HCT116 (cell line): ENCODE measurements around the gene PDE6B. TPM values are rescaled to one million over a fixed set of nuclear protein-coding genes. Genes with fewer than 3 reads are reported as not detected.

Source experiments
- ATAC-seq: fragments of 200-7000 bp; cut with Tn5 transposase; 2 replicates; pipeline ENCODE4 v1.9.1; 2020; ENCODE audit warnings: mild to moderate bottlenecking, moderate library complexity
- BruUV-seq: library from RNA; stranded (reverse); fragments of 400-500 nt; replicated peaks from 2 replicates; lab custom pipeline; 2021; lab: Mats Ljungman, UMichigan
- CTCF ChIA-PET: fragments of 300-600 bp; sonication (Branson Sonifier 250); formaldehyde crosslinking; loops from one replicate; lab custom pipeline; 2021; ENCODE audit warnings: antibody characterized with exemption; lab: Charles Lee
- POLR2A ChIA-PET: fragments of 300-600, 350-600 bp; sonication (Branson Sonifier 250); formaldehyde crosslinking; loops from one replicate; lab custom pipeline; 2021; ENCODE audit warnings: antibody characterized with exemption; lab: Charles Lee
- RAD21 ChIA-PET, 2 experiments: fragments of 300-600 bp; sonication (Branson Sonifier 250); formaldehyde crosslinking; loops; one replicate each; lab custom pipeline; 2023; ENCODE audit warnings: low total read pairs in 2 of 2; ENCODE audit not compliant: uncharacterized antibody in 2 of 2, unreplicated experiment in 2 of 2, low non-redundant PET in 1 of 2; lab: Charles Lee
- DNase-seq: peaks from one replicate; pipeline ENCODE4 v3.0.0-alpha.2; 2010; ENCODE audit warnings: low read depth, low spot score
- H2AFZ ChIP-seq: fragments of 200-600 bp; shearing (Covaris generic), sonication (generic); 2 replicates; pipeline ENCODE4 v1.6.1; 2017; ENCODE audit warnings: low read depth, mixed run types, mixed read lengths, antibody characterized with exemption, low read length; ENCODE audit not compliant: poor library complexity, severe bottlenecking
- H3K27ac ChIP-seq: 2 replicates; pipeline ENCODE4 v1.5.1; 2012; ENCODE audit warnings: low read depth, low read length
- H3K27me3 ChIP-seq: fragments of 200-600 bp; sonication (generic); 2 replicates; pipeline ENCODE4 v1.6.1; 2016; ENCODE audit warnings: mixed run types, low read length, mixed read lengths; ENCODE audit not compliant: insufficient read depth
- H3K36me3 ChIP-seq, 2 experiments: fragments of 200-500 bp in 1 of 2; fragments of 200-600 bp in 1 of 2; sonication (Bioruptor generic) in 1 of 2; sonication (generic) in 1 of 2; 2 replicates each; pipeline versions ENCODE4 v1.5.1 to v1.6.1; 2014 to 2016; ENCODE audit warnings: low read length in 2 of 2, inconsistent platforms in 1 of 2, mixed read lengths in 1 of 2, mixed run types in 1 of 2; ENCODE audit not compliant: insufficient read depth in 2 of 2, control insufficient read depth in 1 of 2
- H3K4me1 ChIP-seq, 2 experiments: fragments of 200-600 bp in 1 of 2; sonication (generic) in 1 of 2; 2 replicates each; pipeline versions ENCODE4 v1.5.1 to v1.6.1; 2012 to 2017; ENCODE audit warnings: low read length in 2 of 2, inconsistent platforms in 1 of 2, mild to moderate bottlenecking in 1 of 2, mixed read lengths in 1 of 2, mixed run types in 1 of 2, moderate library complexity in 1 of 2; ENCODE audit not compliant: insufficient read depth in 2 of 2, control insufficient read depth in 1 of 2
- H3K4me2 ChIP-seq: fragments of 200-600 bp; sonication (generic); 2 replicates; pipeline ENCODE4 v1.6.1; 2017; ENCODE audit warnings: mixed run types, low read length, mixed read lengths
- H3K4me3 ChIP-seq, 2 experiments: fragments of 200-600 bp in 1 of 2; sonication (generic) in 1 of 2; replicated peaks in 1 of 2; 2 replicates each; pipeline ENCODE4 v1.5.1; 2011 to 2016; ENCODE audit warnings: low read length in 2 of 2, control low read depth in 1 of 2, low read depth in 1 of 2, mild to moderate bottlenecking in 1 of 2, mixed read lengths in 1 of 2, mixed run types in 1 of 2
- H3K79me2 ChIP-seq: fragments of 200-600 bp; sonication (generic); 2 replicates; pipeline ENCODE4 v1.6.1; 2017; ENCODE audit warnings: mild to moderate bottlenecking, mixed run types, low read length, moderate library complexity, mixed read lengths; ENCODE audit not compliant: insufficient read depth
- H3K9ac ChIP-seq: fragments of 200-600 bp; sonication (generic); 2 replicates; pipeline ENCODE4 v1.6.1; 2016; ENCODE audit warnings: low read length, mixed read lengths
- H3K9me2 ChIP-seq: fragments of 200-600 bp; sonication (generic), shearing (Covaris generic); 2 replicates; pipeline ENCODE4 v1.6.1; 2017; ENCODE audit warnings: mixed run types, mild to moderate bottlenecking, moderate library complexity; ENCODE audit not compliant: insufficient read depth
- H3K9me3 ChIP-seq, 2 experiments: fragments of 200-500 bp in 1 of 2; fragments of 200-600 bp in 1 of 2; sonication (Bioruptor generic) in 1 of 2; sonication (generic) in 1 of 2; 2 replicates each; pipeline ENCODE4 v1.6.1; 2014 to 2017; ENCODE audit warnings: low read length in 2 of 2, mixed read lengths in 2 of 2, inconsistent platforms in 1 of 2, low read depth in 1 of 2, mild to moderate bottlenecking in 1 of 2, mixed run types in 1 of 2, moderate library complexity in 1 of 2; ENCODE audit not compliant: control insufficient read depth in 1 of 2, insufficient read depth in 1 of 2
- H4K20me1 ChIP-seq: fragments of 200-600 bp; sonication (generic), shearing (Covaris generic); 2 replicates; pipeline ENCODE4 v1.6.1; 2017; ENCODE audit warnings: mixed run types, mild to moderate bottlenecking, moderate library complexity; ENCODE audit not compliant: insufficient read depth
- ATF3 ChIP-seq: IDR thresholded peaks from 2 replicates; pipeline ENCODE4 v1.6.1; 2012
- CBX3 ChIP-seq: IDR thresholded peaks from 2 replicates; pipeline ENCODE4 v1.6.1; 2012; ENCODE audit warnings: low read depth
- CEBPB ChIP-seq: IDR thresholded peaks from 2 replicates; pipeline ENCODE4 v1.6.1; 2012; ENCODE audit warnings: low read depth
- EGR1 ChIP-seq: IDR thresholded peaks from 2 replicates; pipeline ENCODE4 v1.6.1; 2012; ENCODE audit warnings: low read depth
- ELF1 ChIP-seq: IDR thresholded peaks from 2 replicates; pipeline ENCODE4 v1.6.1; 2012; ENCODE audit warnings: low read depth, borderline replicate concordance
- EZH2phosphoT487 ChIP-seq: fragments of 200-600 bp; IDR thresholded peaks from 2 replicates; pipeline ENCODE4 v1.6.1; 2018; ENCODE audit warnings: antibody characterized with exemption, borderline replicate concordance
- POLR2A ChIP-seq: IDR thresholded peaks from 2 replicates; pipeline ENCODE4 v1.7.0; 2011; ENCODE audit warnings: borderline replicate concordance; ENCODE audit not compliant: insufficient read depth, insufficient read length; ENCODE audit errors: extremely low read depth
- POLR2AphosphoS5 ChIP-seq: IDR thresholded peaks from 2 replicates; pipeline ENCODE4 v1.6.1; 2011; ENCODE audit warnings: mild to moderate bottlenecking, low read depth, low read length, moderate library complexity
- RAD21 ChIP-seq: IDR thresholded peaks from 2 replicates; pipeline ENCODE4 v1.6.1; 2012; ENCODE audit warnings: low read depth, mild to moderate bottlenecking
- REST ChIP-seq: IDR thresholded peaks from 2 replicates; pipeline ENCODE4 v1.6.1; 2012; ENCODE audit warnings: low read depth
- SIN3A ChIP-seq: IDR thresholded peaks from 2 replicates; pipeline ENCODE4 v1.6.1; 2012; ENCODE audit warnings: low read depth
- SP1 ChIP-seq: IDR thresholded peaks from 2 replicates; pipeline ENCODE4 v1.6.1; 2012; ENCODE audit warnings: low read depth
- SRF ChIP-seq: IDR thresholded peaks from 2 replicates; pipeline ENCODE4 v1.6.1; 2012; ENCODE audit warnings: low read depth
- YY1 ChIP-seq: IDR thresholded peaks from 2 replicates; pipeline ENCODE4 v1.6.1; 2011; ENCODE audit warnings: low read length, low read depth, moderate library complexity, mild to moderate bottlenecking; ENCODE audit not compliant: insufficient replicate concordance; ENCODE audit errors: extremely low read depth
- ZBTB33 ChIP-seq: IDR thresholded peaks from 2 replicates; pipeline ENCODE4 v1.6.1; 2011; ENCODE audit warnings: mild to moderate bottlenecking, low read length, moderate library complexity; ENCODE audit not compliant: insufficient replicate concordance; ENCODE audit errors: extremely low read depth
- ZFX ChIP-seq: fragments of 450-650 bp; IDR thresholded peaks from 2 replicates; pipeline ENCODE4 v1.6.1; 2017
- ZNF274 ChIP-seq: fragments of 200-500 bp; sonication (Bioruptor generic); IDR thresholded peaks from 2 replicates; pipeline ENCODE4 v1.6.1; 2014; ENCODE audit warnings: mild to moderate bottlenecking, low read depth, low read length, inconsistent platforms
- intact Hi-C: fragments of 100-400 bp; cut with micrococcal nuclease; formaldehyde crosslinking; loops from 2 replicates; pipeline ENCODE4 v1.10.0; 2022
- total RNA-seq: library from RNA; stranded (reverse); gene quantifications from one replicate; pipeline ENCODE4 v1.2.1, GENCODE V29; 2021; ENCODE audit not compliant: unreplicated experiment
- TF ChIP-seq, protein P1 (sequence below): IDR thresholded peaks from 2 replicates; pipeline ENCODE4 v1.6.1; 2012

The PDE6B gene
- total RNA-seq, 1 experiment from 2014 or later = not detected

DNA sequence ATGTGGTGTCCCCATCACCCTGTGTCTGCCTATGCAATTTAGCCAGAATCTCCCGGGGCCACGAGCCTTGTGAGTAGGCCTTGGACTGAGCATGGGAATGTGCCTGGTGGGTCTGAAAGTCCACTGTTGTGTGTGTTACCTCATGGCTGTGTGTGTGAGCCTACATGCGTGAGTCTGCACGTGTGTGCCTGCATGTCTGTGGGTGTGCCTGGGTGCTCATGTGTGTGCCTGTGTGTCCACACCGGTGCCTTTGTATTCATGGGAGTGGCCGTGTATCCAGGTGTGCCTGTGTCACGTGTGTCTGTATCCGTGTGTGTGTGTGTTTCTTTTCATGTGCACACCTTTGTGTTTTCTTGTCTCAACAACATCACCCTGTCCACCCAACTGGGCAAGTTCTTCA is 34.5 kb downstream of the PDE6B start:
- ChIA-PET RAD21 (no interaction called here), POLR2A (no interaction called here), CTCF (no interaction called here)
- Histone ChIP-seq H3K4me2 (no peak overlapping the region), H4K20me1 (no peaks in the 10 kb centered on the region), H3K4me1 (no peaks in the 10 kb centered on the region), H3K27ac (no peak overlapping the region), H3K79me2 (no peaks in the 10 kb centered on the region), H3K27me3 (no peaks in the 10 kb centered on the region), H3K9me3 (no peaks in the 10 kb centered on the region), H3K36me3 (no peaks in the 10 kb centered on the region), H3K4me3 (no peak overlapping the region), H3K9ac (no peak overlapping the region), H2AFZ (no peak overlapping the region), H3K9me2 (no peaks in the 10 kb centered on the region)
- no TSS peak for BruUV-seq
- intact Hi-C loops = no loop called here
- ATAC-seq (no peak), DNase-seq (no peak)
- TF ChIP-seq SRF (no peak), CBX3 (no peak), YY1 (no peak), EGR1 (no peak), SIN3A (no peak), ZBTB33 (no peak), POLR2AphosphoS5 (no peak), REST (no peak), POLR2A (no peak), ZFX (no peak), CEBPB (no peak), SP1 (no peak), ZNF274 (no peak), ATF3 (no peak), RAD21 (no peak), ELF1 (no peak), EZH2phosphoT487 (no peak)
- TF ChIP-seq, protein P1, sequence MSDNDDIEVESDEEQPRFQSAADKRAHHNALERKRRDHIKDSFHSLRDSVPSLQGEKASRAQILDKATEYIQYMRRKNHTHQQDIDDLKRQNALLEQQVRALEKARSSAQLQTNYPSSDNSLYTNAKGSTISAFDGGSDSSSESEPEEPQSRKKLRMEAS = no peak
